Hematopoietic multipotent progenitor cell (in vitro differentiated cells): ENCODE measurements around the gene SEMA7A. TPM values are rescaled to one million over a fixed set of nuclear protein-coding genes. Genes with fewer than 3 reads are reported as not detected.

ENCODE experiments used
- DNase-seq, 3 donors: peaks; one replicate each; pipeline ENCODE4 v3.0.0-alpha.2; 2011 to 2015; ENCODE audit warnings: low read depth in 2 of 3, low spot score in 2 of 3
- total RNA-seq: library from RNA; depleted of rRNA; stranded (reverse); fragments of >200 nt; gene quantifications from one replicate; pipeline ENCODE4 v1.2.3, GENCODE V29; 2012

The SEMA7A gene
- total RNA-seq, 1 donor: 19.4 TPM

GRCh38 chr15:74417670-74418069 lies 16.1 kb downstream of the SEMA7A start:
- no peak for DNase-seq

GRCh38 chr15:74417225-74417624 lies 16.5 kb downstream of the SEMA7A start:
- no peak for DNase-seq

- DNase-seq: no peak
Observed at GRCh38 chr15:74415966-74416916, 17.5 kb downstream of the SEMA7A start.

GRCh38 chr15:74414603-74415338 lies 19.0 kb downstream of the SEMA7A start:
- no peak for DNase-seq

GRCh38 chr15:74414081-74414580 lies 19.6 kb downstream of the SEMA7A start:
- DNase-seq: no peak

- no peak for DNase-seq
Observed at GRCh38 chr15:74413350-74414080, 20.2 kb downstream of the SEMA7A start.

- DNase-seq: no peak
Observed at GRCh38 chr15:74412159-74412558, 21.6 kb downstream of the SEMA7A start.

GRCh38 chr15:74411686-74412085 lies 22.1 kb downstream of the SEMA7A start:
- no peak for DNase-seq

GRCh38 chr15:74410502-74410901 lies 23.3 kb downstream of the SEMA7A start:
- DNase-seq: no peak

- DNase-seq: no peak
Observed at GRCh38 chr15:74409225-74409624, 24.5 kb downstream of the SEMA7A start.

GRCh38 chr15:74408815-74409214 lies 24.9 kb downstream of the SEMA7A start:
- no peak for DNase-seq

- DNase-seq: no peak
Observed at GRCh38 chr15:74408385-74408784, 25.4 kb downstream of the SEMA7A start.

- no peak for DNase-seq
Observed at GRCh38 chr15:74406992-74407705, 26.6 kb downstream of the SEMA7A start.

- DNase-seq: no peak
Observed at GRCh38 chr15:74406517-74406916, 27.2 kb downstream of the SEMA7A start.

GRCh38 chr15:74405823-74406222 lies 27.9 kb downstream of the SEMA7A start:
- DNase-seq: no peak

GRCh38 chr15:74403991-74404563 lies 29.7 kb downstream of the SEMA7A start:
- peak in 1 of 3 donors; percentile 54 for DNase-seq

- no peak for DNase-seq
Observed at GRCh38 chr15:74403588-74403919, 30.2 kb downstream of the SEMA7A start.

- peak in 2 of 3 donors; percentile 82 to 91 for DNase-seq
Observed at GRCh38 chr15:74402873-74403587, 30.7 kb downstream of the SEMA7A start.

GRCh38 chr15:74402337-74402841 lies 31.4 kb downstream of the SEMA7A start:
- no peak for DNase-seq
